GM21381 (cell line): ENCODE measurements around the gene ZBED1.
A peak's percentile ranks its signal among the peaks of the same experiment; 100 is the strongest.
"Not testable (repeated sequence)": the region's sequence is repeated elsewhere in the genome, so short reads cannot be mapped to it uniquely, and the experiment has no call there.

ENCODE experiments used
- ATAC-seq: cut with Tn5 transposase; IDR thresholded peaks from one replicate; pipeline ENCODE4 v1.9.1; 2021; ENCODE audit warnings: mild to moderate bottlenecking, moderate library complexity; ENCODE audit not compliant: unreplicated experiment

The ZBED1 gene

DNA sequence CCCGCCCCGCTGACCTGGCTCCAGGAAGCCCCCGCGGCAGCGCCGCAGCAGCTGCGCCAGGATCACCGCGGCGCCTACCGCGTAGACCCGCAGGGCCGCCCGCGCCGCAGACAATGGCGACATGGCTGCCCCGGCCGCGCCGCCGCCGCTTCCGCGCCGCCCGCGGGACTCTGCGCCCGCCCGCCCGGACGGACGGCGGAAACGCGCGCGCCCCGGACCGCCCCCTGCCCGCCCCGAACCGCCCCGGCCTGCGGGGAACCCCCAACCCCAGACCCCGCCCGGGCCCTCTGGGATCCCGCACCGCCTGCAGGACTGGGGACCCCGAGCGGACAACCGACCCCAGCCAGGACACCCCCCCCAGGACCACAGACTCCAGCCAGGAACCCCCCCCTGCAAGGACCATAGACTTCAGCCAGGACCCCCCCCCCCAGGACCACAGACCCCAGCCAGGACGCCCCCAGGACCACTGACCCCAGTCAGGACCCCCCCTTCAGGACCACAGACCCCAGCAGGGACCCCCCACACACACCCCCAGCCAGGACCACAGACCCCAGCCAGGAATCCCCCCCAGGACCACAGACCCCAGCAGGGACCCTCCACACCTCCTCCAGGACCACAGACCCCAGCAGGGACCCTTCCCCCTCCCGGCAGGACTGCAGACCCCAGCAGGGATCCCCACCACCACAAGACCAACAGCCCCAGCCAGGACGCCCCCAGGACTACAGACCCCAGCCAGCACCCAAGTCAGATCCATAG lies at the start of gene ZBED1, which contains the start of gene DHRSX:
ZBED1 (minus strand) TSS at position 174 of the 756 bp plus-strand sequence. CDS start 10,257 bp downstream, outside the sequence.
DHRSX (minus strand) TSS at position 174 of the 756 bp plus-strand sequence; CDS start at position 123, 51 bp downstream.
- peak; percentile 57 for ATAC-seq

GRCh38 chrX:2549876-2550275 lies 49.1 kb upstream of the ZBED1 start:
- no peak for ATAC-seq

DNA sequence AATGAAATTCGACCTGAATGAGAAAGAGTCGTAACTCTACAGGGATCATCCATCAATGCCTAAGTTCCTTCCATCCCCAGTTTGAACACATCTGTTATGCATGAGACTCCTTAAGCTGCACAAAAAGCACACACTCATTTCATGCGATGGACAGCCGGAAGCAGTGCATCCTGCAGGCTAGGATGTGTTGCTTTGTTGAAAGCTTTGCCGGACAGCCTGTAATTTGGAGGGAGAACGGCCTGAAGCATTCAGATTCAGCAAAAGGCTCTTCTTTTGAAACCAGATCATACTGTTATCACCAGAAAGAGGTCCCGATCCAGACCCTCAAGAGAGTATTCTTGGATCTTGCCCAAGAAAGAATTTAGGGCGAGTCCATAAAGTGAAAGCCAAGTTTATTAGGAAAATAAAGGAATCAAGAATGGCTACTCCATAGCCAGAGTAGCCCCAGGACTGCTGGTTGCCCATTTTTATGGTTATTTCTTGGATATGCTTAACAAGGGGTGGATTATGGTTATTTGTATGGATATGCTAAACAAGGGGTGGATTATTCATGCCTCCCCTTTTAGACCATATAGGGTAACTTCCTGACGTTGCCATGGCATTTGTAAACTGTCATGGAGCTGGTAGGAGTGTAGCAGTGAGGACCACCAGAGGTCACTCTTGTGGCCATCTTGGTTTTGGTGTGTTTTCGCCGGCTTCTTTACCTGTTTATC lies 48.1 kb upstream of the ZBED1 start:
- ATAC-seq, result no peak

GRCh38 chrX:2547736-2548135 lies 47.0 kb upstream of the ZBED1 start:
- no peak for ATAC-seq

DNA sequence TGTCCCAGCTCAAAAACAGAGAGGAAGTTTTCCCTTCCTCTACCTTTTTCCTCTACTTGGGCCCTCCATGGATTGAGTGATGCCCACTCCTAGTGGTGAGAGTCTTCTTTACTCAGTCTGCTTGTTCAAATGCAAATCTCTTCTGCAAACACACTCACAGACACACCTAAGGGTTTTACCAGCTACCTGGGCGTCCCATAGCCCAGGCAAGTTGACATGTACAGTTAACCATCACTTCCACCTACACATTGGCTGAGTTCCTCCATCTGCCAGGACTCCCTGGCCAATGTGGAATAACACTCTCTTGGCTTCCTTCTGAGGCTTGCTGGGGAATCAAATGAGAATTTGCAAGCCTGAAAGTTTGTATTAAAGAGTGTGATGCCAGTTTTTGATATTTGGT lies 45.7 kb upstream of the ZBED1 start:
- no peak for ATAC-seq

- no peak for ATAC-seq
Measured at GRCh38 chrX:2545144-2545543, 44.4 kb upstream of the ZBED1 start.

DNA sequence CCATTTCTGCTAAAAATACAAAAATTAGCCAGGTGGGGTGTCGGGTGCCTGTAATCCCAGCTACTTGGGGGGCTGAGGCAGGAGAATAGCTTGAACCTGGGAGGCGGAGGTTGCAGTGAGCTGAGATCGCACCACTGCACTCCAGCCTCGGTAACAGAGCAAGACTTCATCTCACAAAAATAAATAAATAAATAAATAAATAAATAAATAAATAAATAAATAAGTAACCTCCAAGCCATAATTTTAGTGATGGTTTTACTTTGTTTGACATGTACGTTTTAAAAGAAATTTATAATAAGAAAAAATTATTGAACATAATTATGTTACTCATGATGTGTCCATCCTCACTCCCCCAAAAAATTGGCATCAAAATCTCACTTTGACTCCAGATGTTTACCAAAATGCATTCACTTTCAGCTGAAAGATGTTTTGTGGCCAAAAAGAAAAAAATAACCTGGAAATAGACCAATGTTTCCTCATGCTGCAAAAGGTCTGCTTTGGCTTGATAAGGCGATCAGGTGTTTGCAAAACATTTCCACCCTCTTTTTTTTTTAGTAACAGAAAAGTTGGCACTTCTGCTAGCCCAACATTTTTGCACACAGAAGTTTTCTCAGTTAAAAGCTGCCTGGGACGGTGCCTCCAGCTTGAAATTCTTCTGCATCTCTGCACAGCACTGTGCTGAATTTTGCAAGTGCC lies 42.2 kb upstream of the ZBED1 start:
- ATAC-seq, result no peak

DNA sequence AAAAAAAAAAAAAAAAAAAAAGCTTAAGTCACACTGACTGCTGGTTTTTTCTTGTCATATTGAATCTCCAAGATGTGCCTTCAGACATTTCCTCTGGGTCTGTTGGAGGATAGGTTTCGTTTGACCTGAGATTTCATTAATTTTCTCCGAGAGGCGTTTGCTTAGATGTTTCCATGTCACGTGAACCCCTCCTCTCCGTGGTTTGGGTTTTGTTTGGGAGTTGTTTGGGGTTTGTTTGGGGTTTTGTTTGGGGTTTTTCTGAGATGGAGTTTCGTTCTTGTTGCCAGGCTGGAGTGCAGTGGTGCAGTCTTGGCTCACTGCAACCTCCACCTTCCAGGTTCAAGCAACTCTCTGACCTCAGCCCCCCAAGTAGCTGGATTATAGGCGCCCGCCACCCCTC lies 40.8 kb upstream of the ZBED1 start:
- ATAC-seq, result no peak

- ATAC-seq, result no peak
Measured at GRCh38 chrX:2540426-2540947, 39.7 kb upstream of the ZBED1 start.

DNA sequence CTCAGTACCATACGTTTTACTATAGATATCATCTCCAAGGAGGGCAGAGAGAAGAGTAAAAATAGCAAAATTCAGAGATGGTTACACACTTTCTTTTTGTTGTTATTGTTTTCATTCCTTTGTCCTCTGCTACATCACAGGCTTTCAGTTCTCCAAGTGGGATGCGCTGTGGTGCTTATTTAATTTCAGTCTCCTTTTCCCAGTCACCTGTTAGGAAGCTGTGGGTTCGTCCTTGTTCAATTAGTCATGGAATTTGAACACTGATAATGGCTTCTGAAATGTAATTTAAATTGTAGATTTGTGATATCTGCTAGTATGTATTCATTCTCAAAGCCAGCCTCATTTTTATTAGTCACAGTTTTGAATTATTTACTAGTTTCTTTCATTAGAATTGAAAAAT lies 38.8 kb upstream of the ZBED1 start:
- ATAC-seq, result no peak

DNA sequence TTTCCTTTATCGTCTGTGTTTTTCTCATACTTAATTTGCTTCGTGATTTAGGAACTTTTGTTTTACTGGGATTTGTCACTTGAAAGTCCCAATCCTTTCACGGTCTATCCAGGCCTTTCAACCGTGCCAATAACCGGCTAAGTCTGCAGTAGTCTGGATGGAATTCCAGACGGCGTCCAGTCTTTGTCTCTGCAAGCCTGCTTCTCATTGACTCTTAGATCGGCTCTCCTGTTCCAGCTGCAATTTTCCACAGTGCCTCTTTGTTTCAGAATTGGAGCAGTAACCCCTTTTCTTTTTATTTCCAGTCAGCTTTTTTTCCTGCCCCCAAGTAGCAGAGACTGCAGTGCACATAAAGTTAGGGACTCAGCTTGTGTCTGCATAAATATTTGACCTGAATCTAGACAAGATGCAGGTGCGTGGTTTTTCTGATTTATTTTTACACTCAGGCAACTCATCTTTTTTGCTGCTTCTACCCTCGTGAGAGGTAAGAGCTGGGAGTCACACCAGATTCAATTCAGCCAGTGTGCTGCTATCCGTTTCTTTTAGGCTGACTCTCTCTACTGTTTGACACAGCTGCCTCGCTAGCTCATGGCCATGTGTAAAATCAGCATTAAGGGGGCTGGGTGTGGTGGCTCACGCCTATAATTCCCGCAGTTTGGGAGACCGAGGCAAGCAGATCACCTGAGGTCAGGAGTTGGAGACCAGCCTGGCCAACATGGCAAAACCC lies 37.4 kb upstream of the ZBED1 start:
- no peak for ATAC-seq

- ATAC-seq, result no peak
Measured at GRCh38 chrX:2536974-2537373, 36.2 kb upstream of the ZBED1 start.

DNA sequence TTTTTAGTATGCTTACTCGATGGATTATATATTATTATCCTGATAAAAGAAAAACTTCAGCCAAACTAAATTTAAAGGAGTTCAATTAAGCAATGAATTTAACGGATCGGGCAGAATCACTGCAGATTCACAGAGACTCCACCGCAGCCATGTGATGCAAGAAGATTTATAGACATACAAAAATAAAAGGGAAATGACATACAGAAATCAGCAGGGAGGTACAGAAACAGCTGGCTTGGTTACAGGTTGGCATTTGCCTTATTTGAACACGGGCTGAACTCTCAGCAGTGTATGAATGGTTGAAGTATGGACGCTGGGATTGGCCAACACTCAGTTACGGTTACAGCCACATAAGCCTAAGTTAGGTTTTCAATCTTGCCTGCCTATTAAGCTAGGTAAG lies 35.4 kb upstream of the ZBED1 start:
- ATAC-seq, result no peak

DNA sequence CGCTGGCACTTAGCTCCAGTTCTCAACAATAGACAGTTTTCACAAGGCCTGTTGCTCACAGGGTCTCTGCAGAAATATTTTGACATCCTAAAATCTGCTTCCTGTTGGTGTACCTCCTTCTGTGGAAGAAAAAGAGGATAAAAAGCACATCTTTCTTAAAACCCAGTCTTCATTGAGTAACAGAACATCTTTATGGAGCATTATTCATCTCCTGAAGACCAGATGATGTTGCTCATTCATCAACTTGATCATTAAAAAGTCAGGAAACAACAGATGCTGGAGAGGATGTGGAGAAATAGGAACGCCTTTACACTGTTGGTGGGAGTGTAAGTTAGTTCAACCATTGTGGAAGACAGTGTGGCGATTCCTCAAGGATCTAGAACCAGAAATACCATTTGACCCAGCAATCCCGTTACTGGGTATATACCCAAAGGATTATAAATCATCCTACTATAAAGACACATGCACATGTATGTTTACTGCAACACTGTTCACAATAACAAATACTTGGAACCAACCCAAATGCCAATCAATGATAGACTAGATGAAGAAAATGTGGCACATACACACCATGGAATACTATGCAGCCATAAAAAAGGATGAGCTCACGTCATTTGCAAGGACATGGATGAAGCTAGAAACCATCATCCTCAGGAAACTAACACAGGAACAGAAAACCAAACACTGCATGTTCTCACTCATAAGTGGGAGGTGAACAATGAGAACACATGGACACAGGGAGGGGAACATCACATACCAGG lies 33.7 kb upstream of the ZBED1 start:
- ATAC-seq, result not testable (repeated sequence)

DNA sequence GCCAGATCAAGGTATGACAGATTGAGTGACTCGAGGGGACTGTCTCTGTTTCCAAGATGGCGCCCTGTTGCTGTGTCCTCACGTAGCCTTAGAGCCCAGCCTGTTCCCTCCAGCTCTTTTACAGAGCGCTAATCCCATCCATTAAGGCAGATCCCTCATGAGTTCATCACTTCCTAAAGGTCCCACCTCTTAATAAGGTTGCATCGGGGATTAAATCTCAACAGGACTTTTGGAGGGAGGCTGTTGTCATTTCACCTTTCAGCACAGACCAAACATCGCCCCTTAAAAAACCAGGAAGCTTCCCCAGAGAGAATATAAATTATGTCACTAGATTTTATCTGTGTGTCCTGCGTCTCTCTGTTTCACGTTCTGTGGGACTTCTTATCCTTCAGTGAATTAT lies 32.6 kb upstream of the ZBED1 start:
- no peak for ATAC-seq

DNA sequence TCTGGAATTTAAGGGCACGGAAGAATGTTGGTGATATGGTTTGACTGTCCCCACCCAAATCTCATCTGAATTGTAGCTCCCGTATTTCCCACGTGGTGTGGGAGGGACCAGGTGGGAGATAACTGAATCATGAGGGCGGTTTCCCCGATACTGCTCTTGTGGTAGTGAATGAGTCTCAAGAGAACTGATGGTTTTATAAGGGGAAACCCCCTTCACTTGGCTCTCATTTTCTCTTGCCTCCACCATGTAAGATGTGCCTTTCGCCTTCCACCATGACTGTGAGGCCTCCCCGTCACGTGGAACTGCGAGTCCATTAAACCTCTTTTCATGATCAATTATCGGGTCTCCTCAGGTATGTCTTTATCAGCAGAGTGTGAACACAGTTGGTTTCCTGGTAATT lies 25.6 kb upstream of the ZBED1 start:
- ATAC-seq, result no peak

DNA sequence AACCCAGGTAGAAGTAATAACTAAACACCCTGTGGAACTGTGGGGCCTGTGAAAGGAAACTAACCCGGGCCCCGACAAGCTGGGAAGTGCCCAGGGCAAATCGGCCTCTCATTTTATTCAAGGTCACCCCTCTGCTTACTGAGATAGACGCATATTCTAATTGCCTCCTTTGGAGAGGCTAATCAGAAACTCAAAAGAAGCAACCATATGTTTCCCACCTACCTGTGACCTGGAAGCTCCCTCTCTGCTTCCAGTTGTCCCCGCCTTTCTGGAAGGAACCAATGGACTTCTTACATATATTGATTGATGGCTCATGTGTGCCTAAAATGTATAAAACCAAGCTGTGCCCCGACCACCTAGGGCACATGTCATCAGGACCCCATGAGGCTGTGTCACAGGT lies 23.1 kb upstream of the ZBED1 start:
- no peak for ATAC-seq

DNA sequence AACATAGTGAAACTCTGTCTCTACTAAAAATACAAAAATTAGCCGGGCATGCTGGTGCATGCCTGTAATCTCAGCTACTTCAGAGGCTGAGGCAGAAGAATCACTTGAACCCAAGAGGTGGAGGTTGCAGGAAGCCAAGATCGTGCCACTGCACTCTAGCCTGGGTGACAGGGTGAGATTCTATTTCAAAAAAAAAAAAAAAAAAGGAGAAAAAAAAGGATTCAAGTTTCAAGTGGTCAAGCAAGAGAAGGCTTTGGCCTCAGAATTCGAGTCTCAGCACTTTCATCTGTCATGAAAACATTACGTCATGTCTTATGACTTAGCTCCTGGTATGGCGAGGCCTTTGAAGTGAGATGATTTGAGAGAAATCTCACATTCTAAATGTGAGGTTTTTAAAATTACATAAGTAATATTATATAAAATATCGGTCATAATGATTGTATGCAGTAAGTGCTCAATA lies 21.2 kb upstream of the ZBED1 start:
- peak; percentile 36 for ATAC-seq

DNA sequence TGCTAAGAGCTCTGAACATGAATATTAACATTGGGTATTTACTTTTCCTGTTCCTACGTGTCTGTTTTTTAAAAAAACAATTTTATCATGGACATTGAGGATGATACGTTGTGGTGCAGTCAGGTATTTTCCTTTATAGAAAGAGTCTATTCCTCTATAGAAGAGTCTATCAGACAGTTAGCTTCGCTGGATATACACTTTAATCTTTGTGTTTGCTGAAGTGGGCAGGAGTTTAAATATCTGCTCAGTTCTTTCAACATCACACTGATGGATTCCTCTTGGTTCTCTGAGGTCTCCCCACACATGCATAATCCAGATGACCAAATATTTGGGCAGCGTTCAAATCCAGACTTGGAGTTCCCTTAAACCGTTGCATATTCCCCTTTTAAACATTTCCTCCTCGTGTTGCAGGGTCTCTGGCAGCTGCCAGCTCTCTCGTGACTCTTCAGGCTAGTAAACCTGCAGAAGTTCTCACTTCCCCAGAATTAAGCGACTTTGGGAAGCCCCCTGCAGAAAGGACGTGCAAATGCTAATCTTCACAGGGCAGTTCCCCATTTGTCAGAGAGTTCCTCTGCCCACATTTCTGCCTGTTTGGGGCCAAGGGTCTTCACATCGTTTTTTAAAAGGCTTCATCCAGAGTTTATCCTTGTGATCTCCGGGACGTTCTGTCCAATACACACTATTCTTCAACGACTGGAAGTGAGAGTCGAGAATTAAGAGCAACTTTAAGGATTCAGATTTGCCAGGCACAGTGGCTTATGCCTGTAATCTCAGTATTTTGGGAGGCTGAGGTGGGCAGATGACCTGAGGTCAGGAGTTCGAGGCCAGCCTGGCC lies 20.5 kb upstream of the ZBED1 start:
- peak; percentile 78 for ATAC-seq
